Skeletal muscle cell (primary cell): ENCODE results near the gene MTERF4.
"Not testable (repeated sequence)": the region's sequence is repeated elsewhere in the genome, so short reads cannot be mapped to it uniquely, and the experiment has no call there.

Experiments used
- DNase-seq: peaks from one replicate; pipeline ENCODE4 v3.0.0-alpha.2; 2010; ENCODE audit warnings: low read depth
- H3K4me3 ChIP-seq: 2 replicates; pipeline ENCODE4 v1.5.1; 2011; ENCODE audit warnings: low read depth, mild to moderate bottlenecking, control low read depth, low read length, moderate library complexity

The MTERF4 gene

GRCh38 chr2:241093133-241093781 is 8.8 kb downstream of the MTERF4 start:
- DNase-seq: not testable (repeated sequence)

GRCh38 chr2:241092677-241093076 is 9.4 kb downstream of the MTERF4 start:
- no peak for DNase-seq
- H3K4me3 ChIP-seq: no peak overlapping the region

More at GRCh38 chr2:241093133-241093781, 8.8 kb downstream of the MTERF4 start:
- not testable (repeated sequence) for H3K4me3 ChIP-seq

- DNase-seq: no peak
Measured at GRCh38 chr2:241091734-241092445, 10.2 kb downstream of the MTERF4 start.

GRCh38 chr2:241091201-241091600 is 10.9 kb downstream of the MTERF4 start:
- no peak for DNase-seq
- H3K4me3 ChIP-seq: no peak overlapping the region

More at GRCh38 chr2:241091734-241092445, 10.2 kb downstream of the MTERF4 start:
- no peak overlapping the region for H3K4me3 ChIP-seq

DNA sequence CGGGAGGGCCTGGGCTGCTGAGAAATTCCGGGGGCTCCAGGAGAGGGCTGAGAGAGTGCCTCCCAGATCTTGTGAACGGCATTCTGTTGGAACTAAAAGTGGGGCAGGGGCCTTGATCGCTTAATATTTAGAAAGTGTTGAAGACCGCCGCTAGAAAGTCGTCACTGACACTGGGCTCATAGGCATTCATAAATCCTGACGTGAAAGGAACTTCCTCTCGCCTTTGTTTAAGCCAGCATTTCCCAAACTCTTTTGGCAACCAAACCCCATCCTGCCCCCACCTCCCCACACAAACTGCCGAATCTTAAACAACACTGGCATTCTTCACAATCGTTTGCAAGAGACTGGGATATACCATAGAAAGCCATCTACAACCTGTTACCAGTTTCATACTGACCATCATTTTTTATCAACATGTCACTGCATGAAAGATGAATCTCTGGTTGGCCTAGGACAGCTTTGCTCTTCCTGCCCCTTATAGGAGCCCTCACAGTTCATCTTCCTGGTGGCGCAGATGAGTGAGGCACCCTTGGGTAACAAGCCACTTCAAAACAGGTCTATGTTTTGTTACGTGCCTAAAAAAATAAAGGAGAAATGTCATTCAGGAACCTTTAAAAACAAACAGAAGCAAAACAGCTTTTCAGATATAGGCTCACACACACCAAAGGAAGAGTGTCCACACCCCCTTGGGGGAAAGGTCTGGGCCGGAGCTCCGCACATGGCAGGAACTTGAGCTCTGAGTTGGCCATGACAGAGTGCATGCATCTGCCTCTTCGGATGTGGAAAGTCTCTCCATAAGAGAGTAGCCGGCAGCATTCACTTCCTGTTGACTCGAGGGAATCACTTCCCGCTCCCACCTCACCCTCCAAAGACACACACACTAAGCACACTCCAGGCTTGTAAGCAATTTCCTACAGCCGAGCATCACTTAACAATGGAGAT is 13.0 kb downstream of the MTERF4 start:
- H3K4me3 ChIP-seq: no peak overlapping the region
- no peak for DNase-seq

DNA sequence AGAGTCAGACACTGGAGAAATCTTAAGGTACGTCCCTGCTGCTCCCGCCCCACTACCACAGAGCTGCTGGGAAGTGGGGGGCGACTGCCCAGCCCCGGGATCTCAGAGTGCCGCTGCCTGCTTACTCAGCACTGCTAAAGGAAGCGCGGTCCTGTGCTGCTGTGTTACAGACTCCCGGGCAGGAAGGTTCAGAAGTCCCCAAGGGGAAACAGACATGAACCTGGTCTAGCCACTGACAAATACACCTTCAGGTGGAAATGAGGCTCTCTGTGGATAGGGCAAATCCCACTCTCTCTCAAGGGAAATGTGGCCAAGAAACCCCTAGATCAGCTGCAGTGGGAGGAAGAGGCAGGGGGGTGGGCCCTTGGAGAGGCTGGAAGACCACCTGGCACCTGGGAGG is 13.7 kb downstream of the MTERF4 start:
- no peak for DNase-seq
- no peak overlapping the region for H3K4me3 ChIP-seq

- H3K4me3 ChIP-seq: no peak overlapping the region
- DNase-seq: no peak
Measured at GRCh38 chr2:241087420-241088268, 14.4 kb downstream of the MTERF4 start.

DNA sequence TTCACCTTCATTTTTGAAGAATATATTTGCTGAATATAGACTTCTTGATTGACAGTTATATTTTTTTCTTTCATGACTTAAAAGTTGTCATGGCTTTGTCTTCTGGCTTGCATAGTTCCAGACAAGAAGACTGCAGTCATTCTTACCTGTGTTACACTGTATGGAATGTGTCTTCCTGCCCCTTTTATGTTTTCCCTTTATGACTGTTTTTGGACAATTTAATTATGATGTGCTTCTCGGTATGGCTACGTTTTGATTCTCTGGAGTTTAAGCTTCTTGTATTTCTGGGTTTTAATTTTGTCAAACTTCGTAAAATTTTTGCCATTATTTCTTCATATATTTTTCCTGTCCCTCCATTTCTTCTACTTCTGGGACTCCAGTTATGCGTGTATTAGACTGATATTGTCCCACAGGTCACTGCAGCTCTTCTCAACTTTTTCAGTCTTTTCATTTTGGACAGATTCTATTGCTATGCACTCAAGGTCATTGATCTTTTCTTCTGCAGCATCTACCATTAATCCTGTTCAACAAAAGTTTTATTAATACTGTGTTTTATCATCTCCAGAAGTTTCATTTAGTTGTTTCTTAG is 17.1 kb downstream of the MTERF4 start:
- no peak overlapping the region for H3K4me3 ChIP-seq
- DNase-seq: no peak

- H3K4me3 ChIP-seq: no peak overlapping the region
- no peak for DNase-seq
Measured at GRCh38 chr2:241083091-241083415, 19.0 kb downstream of the MTERF4 start.

GRCh38 chr2:241082341-241083090 is 19.6 kb downstream of the MTERF4 start:
- DNase-seq: no peak
- H3K4me3 ChIP-seq: no peak overlapping the region

DNA sequence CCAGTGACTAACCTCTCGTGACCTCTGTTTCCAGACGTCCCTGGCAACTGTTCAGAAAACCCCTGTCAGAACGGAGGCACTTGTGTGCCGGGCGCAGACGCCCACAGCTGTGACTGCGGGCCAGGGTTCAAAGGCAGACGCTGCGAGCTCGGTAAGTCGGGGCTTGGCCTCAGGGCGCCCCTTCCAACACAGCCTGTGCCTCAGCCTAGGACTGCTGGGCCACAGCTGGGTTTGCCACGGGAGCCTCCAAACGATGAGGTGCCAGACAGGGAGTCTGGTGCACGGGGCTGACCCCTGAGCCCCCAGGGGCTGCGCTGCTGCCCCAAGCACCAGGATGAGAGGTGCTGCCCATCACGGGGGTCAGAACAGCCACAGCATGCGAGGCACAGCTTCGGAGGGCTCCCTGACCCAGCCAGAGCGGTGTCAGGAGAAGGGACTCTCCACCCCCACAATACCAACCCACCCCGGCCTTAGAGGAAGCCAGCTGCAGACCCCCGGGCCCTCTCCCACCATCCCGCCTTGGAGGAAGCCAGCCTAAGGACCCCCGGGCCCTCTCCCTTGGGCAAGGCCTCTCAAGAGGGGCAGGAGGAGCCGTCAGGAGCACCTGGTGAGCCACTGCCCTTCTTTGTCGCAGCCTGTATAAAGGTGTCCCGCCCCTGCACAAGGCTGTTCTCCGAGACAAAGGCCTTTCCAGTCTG is 20.3 kb downstream of the MTERF4 start:
- DNase-seq: no peak

GRCh38 chr2:241081190-241081642 is 20.9 kb downstream of the MTERF4 start:
- no peak for DNase-seq
- no peak overlapping the region for H3K4me3 ChIP-seq

More for the DNA sequence above, 20.3 kb downstream of the MTERF4 start:
- H3K4me3 ChIP-seq: no peak overlapping the region

DNA sequence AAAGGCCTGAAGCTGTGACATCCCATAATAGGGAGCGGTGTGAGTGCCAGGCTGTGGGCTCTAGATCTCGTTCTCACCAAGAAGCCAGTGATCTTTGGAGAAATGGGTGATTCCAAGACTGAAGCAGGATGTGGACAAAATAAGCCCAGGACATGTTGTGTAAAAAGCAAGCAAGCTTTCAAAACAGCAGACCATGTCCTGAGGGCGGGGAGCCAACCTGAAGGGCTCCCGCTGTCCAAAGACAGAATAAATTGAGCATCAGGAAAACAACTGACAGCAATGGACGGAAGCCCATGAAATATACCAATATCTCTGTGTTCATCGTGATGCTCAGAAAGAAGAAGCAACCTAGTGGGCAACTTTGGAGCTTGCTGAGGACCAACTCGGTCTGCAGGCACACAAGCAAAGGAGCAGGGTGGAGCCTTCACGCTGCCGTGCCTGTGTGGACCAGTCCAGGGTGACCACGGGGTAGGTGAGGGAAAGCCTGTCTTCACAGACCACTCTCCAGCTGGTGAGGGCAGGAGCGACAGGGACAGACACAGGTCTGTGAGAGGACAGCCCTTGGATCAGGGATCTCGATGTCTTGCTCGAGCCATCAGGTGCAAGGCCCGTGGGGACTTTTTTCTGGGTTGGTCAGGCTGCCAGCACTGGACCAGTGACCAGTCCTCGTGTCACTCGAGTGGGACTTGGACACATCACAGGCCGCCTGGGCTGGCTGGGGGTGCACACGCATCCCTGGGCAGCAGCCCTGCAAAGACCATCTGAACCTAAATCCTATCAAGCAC is 21.5 kb downstream of the MTERF4 start:
- no peak for DNase-seq
- H3K4me3 ChIP-seq: no peak overlapping the region

- H3K4me3 ChIP-seq: no peak overlapping the region
- DNase-seq: no peak
Measured at GRCh38 chr2:241074901-241075540, 27.1 kb downstream of the MTERF4 start.

- DNase-seq: no peak
- H3K4me3 ChIP-seq: no peak overlapping the region
Measured at GRCh38 chr2:241074065-241074818, 27.8 kb downstream of the MTERF4 start.
